Measurements from ENCODE around the gene UNK.
A peak's percentile ranks its signal among the peaks of the same experiment; 100 is the strongest.

The UNK gene

GRCh38 chr17:75762513-75763268, 21.9 kb upstream of the UNK start:
- H3K27ac ChIP-seq (ENCODE audit: low read depth, low read length) = no peak overlapping the region
- H3K9me2 ChIP-seq (replicated peaks; ENCODE audit: control insufficient read depth, low read length) = no peaks in the 10 kb centered on the region
- peaks cover 10% of the 10 kb centered on the region for H3K79me2 ChIP-seq (ENCODE audit: control insufficient read depth, low read length)
- H3K9me3 ChIP-seq (ENCODE audit: control insufficient read depth, insufficient read depth, low read length) = no peaks in the 10 kb centered on the region
- H4K20me1 ChIP-seq (ENCODE audit: control insufficient read depth, insufficient read depth, low read depth, low read length) = no peaks in the 10 kb centered on the region
- peaks cover 3% of the 10 kb centered on the region; the same call in 1 of the 2 replicates for H3K27me3 ChIP-seq (ENCODE audit: control insufficient read depth, low read length)
- H3F3A ChIP-seq (ENCODE audit: control insufficient read depth, insufficient read depth) = no peaks in the 10 kb centered on the region
- H3K36me3 ChIP-seq (ENCODE audit: control insufficient read depth, low read length) = peaks cover 6% of the 10 kb centered on the region; the same call in 1 of the 2 replicates
- H3K4me3 ChIP-seq (ENCODE audit: low read length) = no peak overlapping the region
- H3K4me1 ChIP-seq (ENCODE audit: control insufficient read depth, low read length) = peaks cover 22% of the 10 kb centered on the region
- no peak overlapping the region for H3K4me2 ChIP-seq (ENCODE audit: low read length)
- TF ChIP-seq CTCF (IDR thresholded peaks at IDR 0.05; ENCODE audit: low read depth, low read length, poor library complexity, severe bottlenecking) = no peak
- TF ChIP-seq EZH2phosphoT487 (IDR thresholded peaks at IDR 0.05; ENCODE audit: borderline replicate concordance, low read length) = no peak

GRCh38 chr17:75763269-75763607, 21.4 kb upstream of the UNK start:
- no peaks in the 10 kb centered on the region for H3F3A ChIP-seq (ENCODE audit: control insufficient read depth, insufficient read depth)
- no peak overlapping the region; the same call in 1 of the 2 replicates for H3K4me2 ChIP-seq (ENCODE audit: low read length)
- TF ChIP-seq CTCF (IDR thresholded peaks at IDR 0.05; ENCODE audit: low read depth, low read length, poor library complexity, severe bottlenecking) (no peak), EZH2phosphoT487 (IDR thresholded peaks at IDR 0.05; ENCODE audit: borderline replicate concordance, low read length) (no peak)
- H3K36me3 ChIP-seq (ENCODE audit: control insufficient read depth, low read length) = peaks cover 6% of the 10 kb centered on the region; the same call in 1 of the 2 replicates
- H3K27me3 ChIP-seq (ENCODE audit: control insufficient read depth, low read length) = peaks cover 3% of the 10 kb centered on the region; the same call in 1 of the 2 replicates
- H4K20me1 ChIP-seq (ENCODE audit: control insufficient read depth, insufficient read depth, low read depth, low read length) = no peaks in the 10 kb centered on the region
- no peak overlapping the region for H3K4me3 ChIP-seq (ENCODE audit: low read length)
- H3K9me2 ChIP-seq (replicated peaks; ENCODE audit: control insufficient read depth, low read length) = no peaks in the 10 kb centered on the region
- H3K27ac ChIP-seq (ENCODE audit: low read depth, low read length) = no peak overlapping the region
- H3K4me1 ChIP-seq (ENCODE audit: control insufficient read depth, low read length) = peaks cover 22% of the 10 kb centered on the region
- H3K79me2 ChIP-seq (ENCODE audit: control insufficient read depth, low read length) = peaks cover 10% of the 10 kb centered on the region
- no peaks in the 10 kb centered on the region for H3K9me3 ChIP-seq (ENCODE audit: control insufficient read depth, insufficient read depth, low read length)

- H3K79me2 ChIP-seq (ENCODE audit: control insufficient read depth, low read length) = peaks cover 10% of the 10 kb centered on the region
- H3K4me1 ChIP-seq (ENCODE audit: control insufficient read depth, low read length) = peaks cover 22% of the 10 kb centered on the region
- no peaks in the 10 kb centered on the region for H3F3A ChIP-seq (ENCODE audit: control insufficient read depth, insufficient read depth)
- H3K9me3 ChIP-seq (ENCODE audit: control insufficient read depth, insufficient read depth, low read length) = no peaks in the 10 kb centered on the region
- peak overlapping the region; percentile 95 for H3K4me3 ChIP-seq (ENCODE audit: low read length)
- TF ChIP-seq EZH2phosphoT487 (IDR thresholded peaks at IDR 0.05; ENCODE audit: borderline replicate concordance, low read length) (no peak), CTCF (IDR thresholded peaks at IDR 0.05; ENCODE audit: low read depth, low read length, poor library complexity, severe bottlenecking) (no peak)
- peak overlapping the region; percentile 93 for H3K4me2 ChIP-seq (ENCODE audit: low read length)
- no peaks in the 10 kb centered on the region for H4K20me1 ChIP-seq (ENCODE audit: control insufficient read depth, insufficient read depth, low read depth, low read length)
- peaks cover 3% of the 10 kb centered on the region; the same call in 1 of the 2 replicates for H3K27me3 ChIP-seq (ENCODE audit: control insufficient read depth, low read length)
- 0 out of 2 replicates have a peak overlapping the region, but pooled peaks have one; percentile 32 for H3K27ac ChIP-seq (ENCODE audit: low read depth, low read length)
- H3K9me2 ChIP-seq (replicated peaks; ENCODE audit: control insufficient read depth, low read length) = no peaks in the 10 kb centered on the region
- H3K36me3 ChIP-seq (ENCODE audit: control insufficient read depth, low read length) = peaks cover 6% of the 10 kb centered on the region; the same call in 1 of the 2 replicates
Observed at GRCh38 chr17:75763613-75764416, 20.8 kb upstream of the UNK start.

Data from DOHH2 (cell line).